OCI-LY7 (cell line): ENCODE measurements around the gene GRIK2. TPM values are rescaled to one million over a fixed set of nuclear protein-coding genes. Genes with fewer than 3 reads are reported as not detected.

Experiments
- BruUV-seq: library from RNA; stranded (reverse); fragments of 400-500 nt; replicated peaks from 2 replicates; lab custom pipeline; 2021; lab: Mats Ljungman, UMichigan
- CTCF ChIA-PET: fragments of 300-600 bp; sonication (Branson Sonifier 250); formaldehyde crosslinking; loops from one replicate; lab custom pipeline; 2022; ENCODE audit warnings: antibody characterized with exemption; ENCODE audit not compliant: unreplicated experiment; lab: Charles Lee
- POLR2A ChIA-PET: fragments of 300-600 bp; sonication (Branson Sonifier 250); formaldehyde crosslinking; loops from one replicate; lab custom pipeline; 2022; ENCODE audit warnings: antibody characterized with exemption; lab: Charles Lee
- DNase-seq: peaks from one replicate; pipeline ENCODE4 v3.0.0-alpha.2; 2015; ENCODE audit warnings: low spot score
- H2AFZ ChIP-seq: fragments of 200-600 bp; sonication (generic), shearing (Covaris generic); 2 replicates; pipeline ENCODE4 v1.6.1; 2014; ENCODE audit warnings: mild to moderate bottlenecking, antibody characterized with exemption, low read length, moderate library complexity
- H3K27ac ChIP-seq: fragments of 200-600 bp; sonication (generic); 2 replicates; pipeline ENCODE4 v1.5.1; 2014; ENCODE audit warnings: mixed run types, low read depth, mild to moderate bottlenecking, moderate library complexity, low read length, inconsistent platforms; ENCODE audit not compliant: poor library complexity, severe bottlenecking
- H3K36me3 ChIP-seq: fragments of 200-600 bp; sonication (generic); 2 replicates; pipeline ENCODE4 v1.6.1; 2014; ENCODE audit warnings: mild to moderate bottlenecking, antibody characterized with exemption, low read length, moderate library complexity, mixed read lengths; ENCODE audit not compliant: insufficient read depth
- H3K4me1 ChIP-seq: fragments of 200-600 bp; sonication (generic); 2 replicates; pipeline ENCODE4 v1.5.1; 2014; ENCODE audit warnings: mild to moderate bottlenecking, low read length; ENCODE audit not compliant: insufficient read depth, poor library complexity, severe bottlenecking
- H3K4me2 ChIP-seq: fragments of 200-600 bp; sonication (generic); 2 replicates; pipeline ENCODE4 v1.6.1; 2014; ENCODE audit warnings: mild to moderate bottlenecking, low read length
- H3K4me3 ChIP-seq: fragments of 200-600 bp; sonication (generic); 2 replicates; pipeline ENCODE4 v1.5.1; 2014; ENCODE audit warnings: mild to moderate bottlenecking, low read depth, low read length; ENCODE audit not compliant: poor library complexity, severe bottlenecking
- H3K79me2 ChIP-seq: fragments of 200-600 bp; sonication (generic); 2 replicates; pipeline ENCODE4 v1.6.1; 2016; ENCODE audit warnings: low read depth, mild to moderate bottlenecking, low read length, moderate library complexity, mixed read lengths; ENCODE audit not compliant: insufficient read depth
- H3K9me2 ChIP-seq: fragments of 200-600 bp; sonication (generic); 2 replicates; pipeline ENCODE4 v1.6.1; 2016; ENCODE audit warnings: mild to moderate bottlenecking, low read length, mixed read lengths; ENCODE audit not compliant: insufficient read depth
- H3K9me3 ChIP-seq: fragments of 200-600 bp; sonication (generic); 2 replicates; pipeline ENCODE4 v1.6.1; 2014; ENCODE audit warnings: mild to moderate bottlenecking, mixed run types, low read length, mixed read lengths
- H4K20me1 ChIP-seq: fragments of 200-600 bp; sonication (generic); 2 replicates; pipeline ENCODE4 v1.6.1; 2014; ENCODE audit warnings: mild to moderate bottlenecking, antibody characterized with exemption, low read length, moderate library complexity, mixed read lengths; ENCODE audit not compliant: insufficient read depth
- CTCF ChIP-seq: fragments of 200-600 bp; sonication (generic); conservative IDR thresholded peaks from 2 replicates; pipeline ENCODE4 v1.5.1; 2014; ENCODE audit warnings: mild to moderate bottlenecking, antibody characterized with exemption, low read length, moderate library complexity, mixed read lengths
- EZH2phosphoT487 ChIP-seq: fragments of 200-600 bp; sonication (generic); IDR thresholded peaks from 2 replicates; pipeline ENCODE4 v1.6.1; 2018; ENCODE audit warnings: low read depth, borderline replicate concordance, mild to moderate bottlenecking, mixed run types, antibody characterized with exemption, low read length, moderate library complexity, mixed read lengths
- intact Hi-C: fragments of 100-400 bp; cut with micrococcal nuclease; formaldehyde crosslinking; loops from one replicate; pipeline ENCODE4 v1.10.0; 2022; ENCODE audit not compliant: unreplicated experiment
- total RNA-seq, 2 experiments: library from RNA; depleted of rRNA in 1 of 2; stranded (reverse); fragments of >200 nt in 1 of 2; shearing (Covaris generic) in 1 of 2; gene quantifications; 2 replicates each; pipeline ENCODE4 v1.2.3, GENCODE V29; 2014 to 2022

Gene GRIK2
- total RNA-seq, 2 experiments from 2014 or later: not detected

- BruUV-seq: no TSS peak
- no peaks in the 10 kb centered on the region for H3K9me2 ChIP-seq
- intact Hi-C loops: no loop called here
- H3K4me3 ChIP-seq: no peak overlapping the region
- ChIA-PET POLR2A (interaction anchor here (0.5 kb wide), 1 partner anchor 1202 kb away, joined by 4 read pairs; no protein-coding TSS in a partner anchor), CTCF (no interaction called here)
- TF ChIP-seq CTCF: no peak
- H3K4me1 ChIP-seq: no peaks in the 10 kb centered on the region
- no peak overlapping the region for H3K27ac ChIP-seq
- no peaks in the 10 kb centered on the region for H4K20me1 ChIP-seq
- H3K79me2 ChIP-seq: no peaks in the 10 kb centered on the region
- H3K36me3 ChIP-seq: no peaks in the 10 kb centered on the region
- no peaks in the 10 kb centered on the region for H3K9me3 ChIP-seq
- no peak overlapping the region for H3K4me2 ChIP-seq
- DNase-seq: no peak
- H2AFZ ChIP-seq: no peak overlapping the region
Observed at GRCh38 chr6:101851911-101852310, 458.4 kb downstream of the GRIK2 start.

GRCh38 chr6:101853231-101854085 is 459.9 kb downstream of the GRIK2 start:
- intact Hi-C loops: no loop called here
- DNase-seq: no peak
- ChIA-PET POLR2A (no interaction called here), CTCF (no interaction called here)
- no peaks in the 10 kb centered on the region for H3K9me2 ChIP-seq
- no TSS peak for BruUV-seq
- H3K4me3 ChIP-seq: no peak overlapping the region
- H3K27ac ChIP-seq: no peak overlapping the region
- no peak overlapping the region for H2AFZ ChIP-seq
- H3K4me2 ChIP-seq: no peak overlapping the region
- H3K9me3 ChIP-seq: no peaks in the 10 kb centered on the region
- H4K20me1 ChIP-seq: no peaks in the 10 kb centered on the region
- no peak for TF ChIP-seq CTCF
- TF ChIP-seq EZH2phosphoT487: no peak
- H3K79me2 ChIP-seq: no peaks in the 10 kb centered on the region
- no peaks in the 10 kb centered on the region for H3K4me1 ChIP-seq
- no peaks in the 10 kb centered on the region for H3K36me3 ChIP-seq

- H3K79me2 ChIP-seq: no peaks in the 10 kb centered on the region
- BruUV-seq: no TSS peak
- POLR2A ChIA-PET: interaction anchor here (0.6 kb wide), 1 partner anchor 45 kb away, joined by 3 read pairs; no protein-coding TSS in a partner anchor
Observed at GRCh38 chr6:101876431-101876830, 482.9 kb downstream of the GRIK2 start.

More at GRCh38 chr6:101876431-101876830, 482.9 kb downstream of the GRIK2 start:
- TF ChIP-seq CTCF (no peak), EZH2phosphoT487 (no peak)
- Histone ChIP-seq H3K27ac (no peak overlapping the region), H2AFZ (no peak overlapping the region), H3K4me2 (no peak overlapping the region), H3K4me3 (no peak overlapping the region), H4K20me1 (no peaks in the 10 kb centered on the region), H3K36me3 (no peaks in the 10 kb centered on the region), H3K9me2 (no peaks in the 10 kb centered on the region), H3K4me1 (no peaks in the 10 kb centered on the region), H3K9me3 (no peaks in the 10 kb centered on the region)
- CTCF ChIA-PET: no interaction called here
- DNase-seq: no peak
- intact Hi-C loops: no loop called here
